Measurements from ENCODE around the gene ITGB4. TPM values are rescaled to one million over a fixed set of nuclear protein-coding genes. Genes with fewer than 3 reads are reported as not detected.

The ITGB4 gene
- total RNA-seq, 1 experiment from 2014 or later: 0.19 TPM

- H3K27ac ChIP-seq (ENCODE audit: low read length): peak overlapping the region; percentile 83
- H3K4me2 ChIP-seq (ENCODE audit: low read depth, low read length, poor library complexity, severe bottlenecking): peak overlapping the region; percentile 95
- peaks cover 14% of the 10 kb centered on the region for H3K79me2 ChIP-seq (ENCODE audit: low read length)
- peaks cover 21% of the 10 kb centered on the region for H3K36me3 ChIP-seq (ENCODE audit: insufficient read depth, low read length)
- H3K9me2 ChIP-seq (replicated peaks; ENCODE audit: insufficient read depth, low read length): no peaks in the 10 kb centered on the region
- peak overlapping the region; percentile 97 for H3K9ac ChIP-seq (ENCODE audit: low read length)
- H3K9me3 ChIP-seq (ENCODE audit: low read length): no peaks in the 10 kb centered on the region
- H3K27me3 ChIP-seq (ENCODE audit: low read length): no peaks in the 10 kb centered on the region
- H2AFZ ChIP-seq (ENCODE audit: low read length): no peak overlapping the region
- peaks cover 48% of the 10 kb centered on the region for H3K4me1 ChIP-seq (ENCODE audit: low read length)
- H3K4me3 ChIP-seq (ENCODE audit: low read length): peak overlapping the region; percentile 91
- peak; percentile 80 for DNase-seq
- H4K20me1 ChIP-seq (ENCODE audit: insufficient read depth, low read depth, low read length): peaks cover 32% of the 10 kb centered on the region
Measured at GRCh38 chr17:75778861-75779249, 57.6 kb downstream of the ITGB4 start.

- peaks cover 32% of the 10 kb centered on the region for H4K20me1 ChIP-seq (ENCODE audit: insufficient read depth, low read depth, low read length)
Measured at GRCh38 chr17:75779250-75779986, 58.2 kb downstream of the ITGB4 start.

GRCh38 chr17:75779987-75780889 lies 59.0 kb downstream of the ITGB4 start:
- H3K4me3 ChIP-seq (ENCODE audit: low read length): peak overlapping the region; percentile 46
- H3K9ac ChIP-seq (ENCODE audit: low read length): peak overlapping the region; percentile 61
- no peaks in the 10 kb centered on the region for H3K9me3 ChIP-seq (ENCODE audit: low read length)
- no peak overlapping the region for H2AFZ ChIP-seq (ENCODE audit: low read length)
- H3K79me2 ChIP-seq (ENCODE audit: low read length): peaks cover 18% of the 10 kb centered on the region
- DNase-seq: no peak
- H3K27ac ChIP-seq (ENCODE audit: low read length): peak overlapping the region; percentile 95
- peaks cover 21% of the 10 kb centered on the region for H3K36me3 ChIP-seq (ENCODE audit: insufficient read depth, low read length)
- peaks cover 32% of the 10 kb centered on the region for H4K20me1 ChIP-seq (ENCODE audit: insufficient read depth, low read depth, low read length)
- H3K27me3 ChIP-seq (ENCODE audit: low read length): no peaks in the 10 kb centered on the region
- peak overlapping the region; percentile 76 for H3K4me2 ChIP-seq (ENCODE audit: low read depth, low read length, poor library complexity, severe bottlenecking)
- H3K4me1 ChIP-seq (ENCODE audit: low read length): peaks cover 54% of the 10 kb centered on the region
- H3K9me2 ChIP-seq (replicated peaks; ENCODE audit: insufficient read depth, low read length): no peaks in the 10 kb centered on the region

More at GRCh38 chr17:75779250-75779986, 58.2 kb downstream of the ITGB4 start:
- Histone ChIP-seq H3K4me2 (ENCODE audit: low read depth, low read length, poor library complexity, severe bottlenecking) (peak overlapping the region; percentile 95), H3K4me3 (ENCODE audit: low read length) (peak overlapping the region; percentile 91), H3K27ac (ENCODE audit: low read length) (peak overlapping the region; percentile 83), H3K79me2 (ENCODE audit: low read length) (peaks cover 14% of the 10 kb centered on the region), H3K9me2 (replicated peaks; ENCODE audit: insufficient read depth, low read length) (no peaks in the 10 kb centered on the region), H3K27me3 (ENCODE audit: low read length) (no peaks in the 10 kb centered on the region), H3K36me3 (ENCODE audit: insufficient read depth, low read length) (peaks cover 21% of the 10 kb centered on the region), H3K9me3 (ENCODE audit: low read length) (no peaks in the 10 kb centered on the region), H3K9ac (ENCODE audit: low read length) (peak overlapping the region; percentile 97), H3K4me1 (ENCODE audit: low read length) (peaks cover 52% of the 10 kb centered on the region), H2AFZ (ENCODE audit: low read length) (no peak overlapping the region)
- DNase-seq: peak; percentile 100

GRCh38 chr17:75783069-75783783 lies 62.0 kb downstream of the ITGB4 start:
- H3K4me1 ChIP-seq (ENCODE audit: low read length): peaks cover 62% of the 10 kb centered on the region
- peak overlapping the region; percentile 95 for H3K27ac ChIP-seq (ENCODE audit: low read length)
- H3K79me2 ChIP-seq (ENCODE audit: low read length): peaks cover 46% of the 10 kb centered on the region
- no peaks in the 10 kb centered on the region for H3K27me3 ChIP-seq (ENCODE audit: low read length)
- H3K4me3 ChIP-seq (ENCODE audit: low read length): peak overlapping the region; percentile 85
- H3K36me3 ChIP-seq (ENCODE audit: insufficient read depth, low read length): peaks cover 10% of the 10 kb centered on the region
- H3K4me2 ChIP-seq (ENCODE audit: low read depth, low read length, poor library complexity, severe bottlenecking): peak overlapping the region; percentile 89
- H3K9ac ChIP-seq (ENCODE audit: low read length): peak overlapping the region; percentile 93
- peaks cover 13% of the 10 kb centered on the region for H4K20me1 ChIP-seq (ENCODE audit: insufficient read depth, low read depth, low read length)
- peak overlapping the region; percentile 87 for H2AFZ ChIP-seq (ENCODE audit: low read length)
- H3K9me3 ChIP-seq (ENCODE audit: low read length): no peaks in the 10 kb centered on the region
- H3K9me2 ChIP-seq (replicated peaks; ENCODE audit: insufficient read depth, low read length): no peaks in the 10 kb centered on the region
- DNase-seq: peak; percentile 88

GRCh38 chr17:75783803-75784472 lies 62.7 kb downstream of the ITGB4 start:
- peak overlapping the region; percentile 89 for H3K4me2 ChIP-seq (ENCODE audit: low read depth, low read length, poor library complexity, severe bottlenecking)
- H3K9me3 ChIP-seq (ENCODE audit: low read length): no peaks in the 10 kb centered on the region
- peaks cover 56% of the 10 kb centered on the region for H3K4me1 ChIP-seq (ENCODE audit: low read length)
- peak overlapping the region; percentile 93 for H3K9ac ChIP-seq (ENCODE audit: low read length)
- H3K79me2 ChIP-seq (ENCODE audit: low read length): peaks cover 45% of the 10 kb centered on the region
- peak overlapping the region; percentile 7; the same call in 1 of the 2 replicates for H2AFZ ChIP-seq (ENCODE audit: low read length)
- H3K36me3 ChIP-seq (ENCODE audit: insufficient read depth, low read length): peaks cover 4% of the 10 kb centered on the region
- peak overlapping the region; percentile 85 for H3K4me3 ChIP-seq (ENCODE audit: low read length)
- no peaks in the 10 kb centered on the region for H3K9me2 ChIP-seq (replicated peaks; ENCODE audit: insufficient read depth, low read length)
- peaks cover 6% of the 10 kb centered on the region for H4K20me1 ChIP-seq (ENCODE audit: insufficient read depth, low read depth, low read length)
- H3K27me3 ChIP-seq (ENCODE audit: low read length): no peaks in the 10 kb centered on the region
- H3K27ac ChIP-seq (ENCODE audit: low read length): peak overlapping the region; percentile 95
- no peak for DNase-seq

GRCh38 chr17:75784473-75785015 lies 63.3 kb downstream of the ITGB4 start, which contains the start of gene UNK:
UNK (plus strand) TSS chr17:75784806; CDS start chr17:75784881, 75 bp downstream.
- Histone ChIP-seq H3K36me3 (ENCODE audit: insufficient read depth, low read length) (peaks cover 4% of the 10 kb centered on the region; the same call in 1 of the 2 replicates), H3K27me3 (ENCODE audit: low read length) (no peaks in the 10 kb centered on the region), H4K20me1 (ENCODE audit: insufficient read depth, low read depth, low read length) (no peaks in the 10 kb centered on the region), H3K9me2 (replicated peaks; ENCODE audit: insufficient read depth, low read length) (no peaks in the 10 kb centered on the region), H3K9me3 (ENCODE audit: low read length) (no peaks in the 10 kb centered on the region), H3K4me1 (ENCODE audit: low read length) (peaks cover 56% of the 10 kb centered on the region), H2AFZ (ENCODE audit: low read length) (peak within 1 kb of the TSS; percentile 60; the same call in 1 of the 2 replicates), H3K27ac (ENCODE audit: low read length) (peak within 1 kb of the TSS; percentile 95), H3K79me2 (ENCODE audit: low read length) (peaks cover 45% of the 10 kb centered on the region), H3K4me2 (ENCODE audit: low read depth, low read length, poor library complexity, severe bottlenecking) (peak within 1 kb of the TSS; percentile 89), H3K9ac (ENCODE audit: low read length) (peak within 1 kb of the TSS; percentile 93), H3K4me3 (ENCODE audit: low read length) (peak within 1 kb of the TSS; percentile 85)
- peak; percentile 99 for DNase-seq

All from Karpas-422 (cell line).